BLaER1 (cell line): ENCODE measurements around the gene MMP19.

Source experiments
- H3K27ac ChIP-seq: shearing (Covaris generic); formaldehyde crosslinking; 2 replicates; pipeline ENCODE4 v1.8.1; 2022
- H3K27me3 ChIP-seq: shearing (Covaris generic); formaldehyde crosslinking; 2 replicates; pipeline ENCODE4 v1.8.1; 2022
- H3K36me3 ChIP-seq: shearing (Covaris generic); formaldehyde crosslinking; 2 replicates; pipeline ENCODE4 v1.8.1; 2022
- H3K4me1 ChIP-seq: shearing (Covaris generic); formaldehyde crosslinking; 2 replicates; pipeline ENCODE4 v1.8.1; 2022
- H3K4me2 ChIP-seq: shearing (Covaris generic); formaldehyde crosslinking; 2 replicates; pipeline ENCODE4 v1.8.1; 2022
- H3K4me3 ChIP-seq: shearing (Covaris generic); formaldehyde crosslinking; 2 replicates; pipeline ENCODE4 v1.8.1; 2022
- H3K9ac ChIP-seq: shearing (Covaris generic); formaldehyde crosslinking; 2 replicates; pipeline ENCODE4 v1.8.1; 2022
- H3K9me3 ChIP-seq: shearing (Covaris generic); formaldehyde crosslinking; 2 replicates; pipeline ENCODE4 v1.8.1; 2022
- H4K20me1 ChIP-seq: shearing (Covaris generic); formaldehyde crosslinking; 2 replicates; pipeline ENCODE4 v1.8.1; 2022
- Cebpa-rat ChIP-seq: shearing (Covaris generic); IDR thresholded peaks from 2 replicates; pipeline ENCODE4 v1.8.1; 2022

MMP19 gene

GRCh38 chr12:55816881-55817344 lies 25.8 kb downstream of the MMP19 start:
- Histone ChIP-seq H3K4me1 (peaks cover 37% of the 10 kb centered on the region), H3K27me3 (no peaks in the 10 kb centered on the region), H3K4me3 (peak overlapping the region; percentile 87), H3K9me3 (no peaks in the 10 kb centered on the region), H3K27ac (peak overlapping the region; percentile 86), H3K4me2 (peak overlapping the region; percentile 83), H3K36me3 (peaks cover 65% of the 10 kb centered on the region), H3K9ac (peak overlapping the region; percentile 93), H4K20me1 (peaks cover 62% of the 10 kb centered on the region)
- no peak for TF ChIP-seq Cebpa-rat

- Histone ChIP-seq H3K27ac (no peak overlapping the region), H3K4me2 (peak overlapping the region; percentile 83), H3K36me3 (peaks cover 65% of the 10 kb centered on the region), H3K4me1 (peaks cover 37% of the 10 kb centered on the region), H3K27me3 (no peaks in the 10 kb centered on the region), H4K20me1 (peaks cover 76% of the 10 kb centered on the region), H3K4me3 (no peak overlapping the region), H3K9me3 (no peaks in the 10 kb centered on the region), H3K9ac (peak overlapping the region; percentile 46)
- no peak for TF ChIP-seq Cebpa-rat
Measured at GRCh38 chr12:55815473-55815872, 27.3 kb downstream of the MMP19 start.

- Histone ChIP-seq H3K36me3 (peaks cover 63% of the 10 kb centered on the region), H3K4me2 (no peak overlapping the region), H4K20me1 (peaks cover 89% of the 10 kb centered on the region), H3K9ac (no peak overlapping the region), H3K9me3 (no peaks in the 10 kb centered on the region), H3K4me1 (peaks cover 35% of the 10 kb centered on the region), H3K4me3 (no peak overlapping the region), H3K27ac (no peak overlapping the region), H3K27me3 (no peaks in the 10 kb centered on the region)
- no peak for TF ChIP-seq Cebpa-rat
Measured at GRCh38 chr12:55814257-55814656, 28.5 kb downstream of the MMP19 start.

- H4K20me1 ChIP-seq, result peaks cover 100% of the 10 kb centered on the region
- H3K9me3 ChIP-seq, result no peaks in the 10 kb centered on the region
- TF ChIP-seq Cebpa-rat, result no peak
- peaks cover 25% of the 10 kb centered on the region for H3K4me1 ChIP-seq
- no peak overlapping the region for H3K27ac ChIP-seq
- no peaks in the 10 kb centered on the region for H3K27me3 ChIP-seq
- no peak overlapping the region for H3K4me3 ChIP-seq
- H3K9ac ChIP-seq, result no peak overlapping the region
- no peak overlapping the region for H3K4me2 ChIP-seq
- H3K36me3 ChIP-seq, result peaks cover 80% of the 10 kb centered on the region
Measured at GRCh38 chr12:55812088-55812487, 30.6 kb downstream of the MMP19 start.

GRCh38 chr12:55809274-55809673 lies 33.5 kb downstream of the MMP19 start:
- TF ChIP-seq Cebpa-rat, result no peak
- Histone ChIP-seq H3K27ac (no peak overlapping the region), H3K9ac (no peak overlapping the region)

GRCh38 chr12:55806982-55807381 lies 35.8 kb downstream of the MMP19 start:
- Histone ChIP-seq H3K9me3 (no peaks in the 10 kb centered on the region), H3K4me1 (no peaks in the 10 kb centered on the region), H4K20me1 (peaks cover 97% of the 10 kb centered on the region), H3K4me2 (no peak overlapping the region), H3K9ac (no peak overlapping the region), H3K36me3 (peaks cover 89% of the 10 kb centered on the region), H3K27ac (no peak overlapping the region), H3K4me3 (no peak overlapping the region), H3K27me3 (no peaks in the 10 kb centered on the region)
- peak; percentile 40; the same call in 1 of the 2 replicates for TF ChIP-seq Cebpa-rat

More at GRCh38 chr12:55809274-55809673, 33.5 kb downstream of the MMP19 start:
- H4K20me1 ChIP-seq, result peaks cover 100% of the 10 kb centered on the region
- no peak overlapping the region for H3K4me2 ChIP-seq
- H3K27me3 ChIP-seq, result no peaks in the 10 kb centered on the region
- H3K4me1 ChIP-seq, result peaks cover 1% of the 10 kb centered on the region; the same call in 1 of the 2 replicates
- H3K4me3 ChIP-seq, result no peak overlapping the region
- H3K9me3 ChIP-seq, result no peaks in the 10 kb centered on the region
- H3K36me3 ChIP-seq, result peaks cover 89% of the 10 kb centered on the region

GRCh38 chr12:55797550-55797949 lies 45.2 kb downstream of the MMP19 start:
- H3K36me3 ChIP-seq, result peaks cover 97% of the 10 kb centered on the region
- H4K20me1 ChIP-seq, result peaks cover 52% of the 10 kb centered on the region
- H3K27me3 ChIP-seq, result no peaks in the 10 kb centered on the region
- H3K4me2 ChIP-seq, result no peak overlapping the region
- H3K4me3 ChIP-seq, result no peak overlapping the region
- no peaks in the 10 kb centered on the region for H3K4me1 ChIP-seq
- H3K9ac ChIP-seq, result no peak overlapping the region
- H3K27ac ChIP-seq, result no peak overlapping the region
- no peak for TF ChIP-seq Cebpa-rat
- no peaks in the 10 kb centered on the region for H3K9me3 ChIP-seq

- no peaks in the 10 kb centered on the region for H3K4me1 ChIP-seq
- H3K36me3 ChIP-seq, result peaks cover 98% of the 10 kb centered on the region
- no peaks in the 10 kb centered on the region for H3K27me3 ChIP-seq
Measured at GRCh38 chr12:55797068-55797467, 45.7 kb downstream of the MMP19 start.

GRCh38 chr12:55795950-55796349 lies 46.8 kb downstream of the MMP19 start:
- H3K9ac ChIP-seq, result no peak overlapping the region
- peaks cover 98% of the 10 kb centered on the region for H3K36me3 ChIP-seq
- no peak for TF ChIP-seq Cebpa-rat
- no peak overlapping the region for H3K4me3 ChIP-seq
- H3K27ac ChIP-seq, result no peak overlapping the region
- H3K4me1 ChIP-seq, result no peaks in the 10 kb centered on the region
- no peaks in the 10 kb centered on the region for H3K27me3 ChIP-seq
- no peak overlapping the region for H3K4me2 ChIP-seq
- no peaks in the 10 kb centered on the region for H3K9me3 ChIP-seq
- peaks cover 46% of the 10 kb centered on the region for H4K20me1 ChIP-seq

More at GRCh38 chr12:55797068-55797467, 45.7 kb downstream of the MMP19 start:
- Histone ChIP-seq H3K9ac (no peak overlapping the region), H3K9me3 (no peaks in the 10 kb centered on the region), H4K20me1 (peaks cover 49% of the 10 kb centered on the region), H3K4me2 (no peak overlapping the region), H3K4me3 (no peak overlapping the region), H3K27ac (no peak overlapping the region)
- TF ChIP-seq Cebpa-rat, result no peak

GRCh38 chr12:55789893-55790292 lies 52.8 kb downstream of the MMP19 start:
- 0 out of 2 replicates have a peak, but pooled peaks cover 8% of the 10 kb centered on the region for H4K20me1 ChIP-seq
- H3K4me1 ChIP-seq, result no peaks in the 10 kb centered on the region
- no peaks in the 10 kb centered on the region for H3K9me3 ChIP-seq
- no peak for TF ChIP-seq Cebpa-rat
- H3K4me3 ChIP-seq, result no peak overlapping the region
- peaks cover 100% of the 10 kb centered on the region for H3K36me3 ChIP-seq
- H3K27ac ChIP-seq, result no peak overlapping the region
- H3K27me3 ChIP-seq, result no peaks in the 10 kb centered on the region
- H3K4me2 ChIP-seq, result no peak overlapping the region
- no peak overlapping the region for H3K9ac ChIP-seq

- no peaks in the 10 kb centered on the region for H3K4me1 ChIP-seq
- no peak overlapping the region for H3K4me2 ChIP-seq
- no peak overlapping the region for H3K27ac ChIP-seq
- H3K9me3 ChIP-seq, result no peaks in the 10 kb centered on the region
- H3K36me3 ChIP-seq, result peaks cover 100% of the 10 kb centered on the region
- TF ChIP-seq Cebpa-rat, result no peak
- 0 out of 2 replicates have a peak, but pooled peaks cover 8% of the 10 kb centered on the region for H4K20me1 ChIP-seq
- H3K9ac ChIP-seq, result no peak overlapping the region
- no peaks in the 10 kb centered on the region for H3K27me3 ChIP-seq
- no peak overlapping the region for H3K4me3 ChIP-seq
Measured at GRCh38 chr12:55789171-55789570, 53.6 kb downstream of the MMP19 start.
